Measurements from ENCODE around the gene KLHL10. TPM values are rescaled to one million over a fixed set of nuclear protein-coding genes. Genes with fewer than 3 reads are reported as not detected.

The KLHL10 gene
- total RNA-seq, 2 experiments from 2014 or later = not detected

DNA sequence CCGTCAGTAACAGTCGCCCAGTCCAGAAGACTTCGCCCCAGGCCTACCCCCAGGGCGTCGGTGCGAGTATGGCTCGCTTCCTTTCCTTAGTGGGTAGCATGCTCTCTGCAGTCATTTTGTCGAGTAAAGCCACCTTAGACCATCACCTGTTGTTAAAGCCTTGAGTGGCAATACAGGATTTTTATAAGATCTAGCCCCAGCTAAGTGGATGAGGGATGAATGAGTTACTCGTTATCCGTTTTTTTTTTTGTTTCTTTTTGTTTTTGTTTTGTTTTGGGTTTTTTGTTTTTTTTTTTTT is 27.9 kb downstream of the KLHL10 start:
- Histone ChIP-seq H4K20me1 (ENCODE audit: insufficient read depth, low read length) (peaks cover 10% of the 10 kb centered on the region; the same call in 1 of the 2 replicates), H3K9me2 (ENCODE audit: insufficient read depth, low read length) (no peaks in the 10 kb centered on the region), H3K36me3 (ENCODE audit: insufficient read depth, low read length) (peaks cover 37% of the 10 kb centered on the region), H2AFZ (ENCODE audit: low read length) (peak overlapping the region; percentile 4; the same call in 1 of the 2 replicates), H3K27ac (ENCODE audit: low read depth, low read length, poor library complexity, severe bottlenecking) (peak overlapping the region; percentile 82), H3K4me3 (ENCODE audit: low read depth, low read length, poor library complexity, severe bottlenecking) (peak overlapping the region; percentile 92), H3K9me3 (ENCODE audit: low read length) (no peaks in the 10 kb centered on the region), H3K79me2 (ENCODE audit: insufficient read depth, low read depth, low read length) (peaks cover 42% of the 10 kb centered on the region), H3K4me1 (ENCODE audit: insufficient read depth, low read length, poor library complexity, severe bottlenecking) (peaks cover 21% of the 10 kb centered on the region), H3K4me2 (ENCODE audit: low read length) (peak overlapping the region; percentile 54)
- no TSS peak for BruUV-seq (replicated peaks)
- no peak for TF ChIP-seq EZH2phosphoT487 (IDR thresholded peaks at IDR 0.05; ENCODE audit: borderline replicate concordance, low read depth, low read length)
- TF ChIP-seq, protein P1, sequence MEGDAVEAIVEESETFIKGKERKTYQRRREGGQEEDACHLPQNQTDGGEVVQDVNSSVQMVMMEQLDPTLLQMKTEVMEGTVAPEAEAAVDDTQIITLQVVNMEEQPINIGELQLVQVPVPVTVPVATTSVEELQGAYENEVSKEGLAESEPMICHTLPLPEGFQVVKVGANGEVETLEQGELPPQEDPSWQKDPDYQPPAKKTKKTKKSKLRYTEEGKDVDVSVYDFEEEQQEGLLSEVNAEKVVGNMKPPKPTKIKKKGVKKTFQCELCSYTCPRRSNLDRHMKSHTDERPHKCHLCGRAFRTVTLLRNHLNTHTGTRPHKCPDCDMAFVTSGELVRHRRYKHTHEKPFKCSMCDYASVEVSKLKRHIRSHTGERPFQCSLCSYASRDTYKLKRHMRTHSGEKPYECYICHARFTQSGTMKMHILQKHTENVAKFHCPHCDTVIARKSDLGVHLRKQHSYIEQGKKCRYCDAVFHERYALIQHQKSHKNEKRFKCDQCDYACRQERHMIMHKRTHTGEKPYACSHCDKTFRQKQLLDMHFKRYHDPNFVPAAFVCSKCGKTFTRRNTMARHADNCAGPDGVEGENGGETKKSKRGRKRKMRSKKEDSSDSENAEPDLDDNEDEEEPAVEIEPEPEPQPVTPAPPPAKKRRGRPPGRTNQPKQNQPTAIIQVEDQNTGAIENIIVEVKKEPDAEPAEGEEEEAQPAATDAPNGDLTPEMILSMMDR (conservative IDR thresholded peaks at IDR 0.05; ENCODE audit: low read length) = no peak; the same call in 1 of the 2 replicates
- no peak for DNase-seq (ENCODE audit: low spot score)
- intact Hi-C loops (cut with micrococcal nuclease; ENCODE audit: unreplicated experiment) = loop anchor here (5.0 kb wide), 1 partner anchor 128 kb away; no protein-coding TSS in a partner anchor
- POLR2A ChIA-PET = interaction anchor here (0.7 to 2.6 kb wide), 6 partner anchors 13 to 177 kb away, joined by 3 to 11 read pairs (median 3); no protein-coding TSS in a partner anchor
- CTCF ChIA-PET (ENCODE audit: unreplicated experiment) = no interaction called here

- Histone ChIP-seq H3K27ac (ENCODE audit: low read depth, low read length, poor library complexity, severe bottlenecking) (no peak overlapping the region), H3K79me2 (ENCODE audit: insufficient read depth, low read depth, low read length) (peaks cover 13% of the 10 kb centered on the region), H3K9me3 (ENCODE audit: low read length) (no peaks in the 10 kb centered on the region), H2AFZ (ENCODE audit: low read length) (no peak overlapping the region), H3K36me3 (ENCODE audit: insufficient read depth, low read length) (peaks cover 65% of the 10 kb centered on the region), H3K4me2 (ENCODE audit: low read length) (no peak overlapping the region), H4K20me1 (ENCODE audit: insufficient read depth, low read length) (peaks cover 8% of the 10 kb centered on the region; the same call in 1 of the 2 replicates), H3K4me3 (ENCODE audit: low read depth, low read length, poor library complexity, severe bottlenecking) (no peak overlapping the region), H3K9me2 (ENCODE audit: insufficient read depth, low read length) (no peaks in the 10 kb centered on the region), H3K4me1 (ENCODE audit: insufficient read depth, low read length, poor library complexity, severe bottlenecking) (peaks cover 4% of the 10 kb centered on the region)
- no TSS peak for BruUV-seq (replicated peaks)
- TF ChIP-seq, protein P1 (conservative IDR thresholded peaks at IDR 0.05; ENCODE audit: low read length) = no peak
- no peak for TF ChIP-seq EZH2phosphoT487 (IDR thresholded peaks at IDR 0.05; ENCODE audit: borderline replicate concordance, low read depth, low read length)
- POLR2A ChIA-PET = interaction anchor here (0.5 to 1.3 kb wide), 3 partner anchors 11 to 72 kb away, joined by 3 read pairs; no protein-coding TSS in a partner anchor
- CTCF ChIA-PET (ENCODE audit: unreplicated experiment) = no interaction called here
- DNase-seq (ENCODE audit: low spot score) = no peak
- intact Hi-C loops (cut with micrococcal nuclease; ENCODE audit: unreplicated experiment) = loop anchor here (5.0 kb wide), 1 partner anchor 131 kb away; no protein-coding TSS in a partner anchor
Measured at GRCh38 chr17:41868568-41868967, 30.9 kb downstream of the KLHL10 start.

DNA sequence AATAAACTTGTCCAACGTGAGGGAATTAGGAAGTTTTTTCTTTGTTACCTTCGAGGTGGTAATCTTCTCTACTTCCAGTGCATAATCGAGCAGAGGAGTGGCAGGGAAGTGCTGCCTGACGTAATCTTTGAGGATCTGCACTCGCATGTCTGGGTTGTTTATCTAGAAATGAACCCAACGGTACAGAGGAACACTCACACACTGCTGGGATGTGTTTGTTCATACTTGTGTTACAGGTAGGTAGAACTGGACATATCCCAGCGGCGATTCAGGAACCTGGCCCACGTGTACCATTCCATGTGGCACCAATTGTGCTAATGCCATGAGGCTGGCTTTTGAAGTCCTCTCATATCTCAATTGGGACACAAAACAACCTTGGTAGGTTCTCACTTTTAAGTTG is 31.8 kb downstream of the KLHL10 start:
- intact Hi-C loops (cut with micrococcal nuclease; ENCODE audit: unreplicated experiment) = loop anchor here (5.0 kb wide), 1 partner anchor 132 kb away; no protein-coding TSS in a partner anchor
- no TSS peak for BruUV-seq (replicated peaks)
- no peaks in the 10 kb centered on the region for H3K4me1 ChIP-seq (ENCODE audit: insufficient read depth, low read length, poor library complexity, severe bottlenecking)
- no peaks in the 10 kb centered on the region for H3K9me3 ChIP-seq (ENCODE audit: low read length)
- H2AFZ ChIP-seq (ENCODE audit: low read length) = no peak overlapping the region
- H3K9me2 ChIP-seq (ENCODE audit: insufficient read depth, low read length) = no peaks in the 10 kb centered on the region
- ChIA-PET POLR2A (no interaction called here), CTCF (ENCODE audit: unreplicated experiment) (no interaction called here)
- peaks cover 74% of the 10 kb centered on the region for H3K36me3 ChIP-seq (ENCODE audit: insufficient read depth, low read length)
- H3K27ac ChIP-seq (ENCODE audit: low read depth, low read length, poor library complexity, severe bottlenecking) = no peak overlapping the region
- DNase-seq (ENCODE audit: low spot score) = no peak
- no peak overlapping the region for H3K4me2 ChIP-seq (ENCODE audit: low read length)
- H3K79me2 ChIP-seq (ENCODE audit: insufficient read depth, low read depth, low read length) = peaks cover 4% of the 10 kb centered on the region
- TF ChIP-seq EZH2phosphoT487 (IDR thresholded peaks at IDR 0.05; ENCODE audit: borderline replicate concordance, low read depth, low read length) = no peak
- TF ChIP-seq, protein P1 (conservative IDR thresholded peaks at IDR 0.05; ENCODE audit: low read length) = no peak
- H3K4me3 ChIP-seq (ENCODE audit: low read depth, low read length, poor library complexity, severe bottlenecking) = no peak overlapping the region
- H4K20me1 ChIP-seq (ENCODE audit: insufficient read depth, low read length) = no peaks in the 10 kb centered on the region
